Panc1 (cell line): ENCODE data around the gene TNRC6A.

Source experiments
- POLR2AphosphoS5 ChIP-seq: IDR thresholded peaks from 2 replicates; pipeline ENCODE4 v1.6.1; 2012; ENCODE audit warnings: mild to moderate bottlenecking, low read depth, low read length, moderate library complexity
- SIN3A ChIP-seq: IDR thresholded peaks from 2 replicates; pipeline ENCODE4 v1.6.1; 2012; ENCODE audit warnings: low read depth, mild to moderate bottlenecking, low read length, moderate library complexity, borderline replicate concordance; ENCODE audit not compliant: insufficient read depth
- TCF7L2 ChIP-seq: IDR thresholded peaks from 2 replicates; pipeline ENCODE4 v1.6.1; 2011; ENCODE audit warnings: mild to moderate bottlenecking, low read depth, low read length, inconsistent platforms
- TF ChIP-seq, protein P1 (sequence below), 2 experiments: IDR thresholded peaks; 2 replicates each; pipeline ENCODE4 v1.6.1; 2011 to 2012; ENCODE audit warnings: low read depth in 2 of 2, control low read depth in 1 of 2, low read length in 1 of 2, mild to moderate bottlenecking in 1 of 2, moderate library complexity in 1 of 2; ENCODE audit not compliant: insufficient read depth in 1 of 2
- TF ChIP-seq, protein P2 (sequence below): fragments of 450-650 bp; IDR thresholded peaks from 2 replicates; pipeline ENCODE4 v1.5.1; 2017; ENCODE audit warnings: mild to moderate bottlenecking

DNA sequence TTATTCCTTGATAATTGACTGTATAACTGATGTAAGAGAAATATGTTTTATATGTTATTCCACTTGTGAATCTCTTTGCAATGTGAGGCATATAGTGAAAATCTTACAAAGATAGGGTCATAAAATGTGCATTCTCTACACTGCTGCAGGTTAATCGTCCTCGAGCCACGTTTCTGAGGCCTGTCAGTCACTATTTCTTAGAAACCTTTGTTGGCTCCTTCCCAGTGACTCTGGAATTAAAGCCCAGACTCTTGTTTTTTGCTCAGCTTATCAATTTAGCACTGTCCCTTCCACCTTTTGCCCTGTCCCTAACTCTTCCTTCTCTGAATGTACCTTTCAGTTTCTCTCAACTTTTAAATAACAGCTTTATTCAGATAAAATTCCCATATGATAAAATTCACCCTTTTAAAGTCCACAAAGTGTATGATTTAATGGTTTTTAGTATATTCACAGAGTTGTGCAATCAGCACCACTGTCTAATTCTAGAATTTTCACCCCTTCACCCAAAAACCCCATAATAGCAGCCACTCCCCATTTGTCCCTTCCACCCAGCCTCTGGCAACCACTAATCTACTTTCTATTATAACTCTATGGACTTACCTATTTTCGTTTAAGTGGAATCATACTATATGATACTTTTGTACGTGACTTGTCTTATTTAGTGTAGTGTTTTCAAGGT lies 8.6 kb downstream of the TNRC6A start:
- TF ChIP-seq, protein P1, sequence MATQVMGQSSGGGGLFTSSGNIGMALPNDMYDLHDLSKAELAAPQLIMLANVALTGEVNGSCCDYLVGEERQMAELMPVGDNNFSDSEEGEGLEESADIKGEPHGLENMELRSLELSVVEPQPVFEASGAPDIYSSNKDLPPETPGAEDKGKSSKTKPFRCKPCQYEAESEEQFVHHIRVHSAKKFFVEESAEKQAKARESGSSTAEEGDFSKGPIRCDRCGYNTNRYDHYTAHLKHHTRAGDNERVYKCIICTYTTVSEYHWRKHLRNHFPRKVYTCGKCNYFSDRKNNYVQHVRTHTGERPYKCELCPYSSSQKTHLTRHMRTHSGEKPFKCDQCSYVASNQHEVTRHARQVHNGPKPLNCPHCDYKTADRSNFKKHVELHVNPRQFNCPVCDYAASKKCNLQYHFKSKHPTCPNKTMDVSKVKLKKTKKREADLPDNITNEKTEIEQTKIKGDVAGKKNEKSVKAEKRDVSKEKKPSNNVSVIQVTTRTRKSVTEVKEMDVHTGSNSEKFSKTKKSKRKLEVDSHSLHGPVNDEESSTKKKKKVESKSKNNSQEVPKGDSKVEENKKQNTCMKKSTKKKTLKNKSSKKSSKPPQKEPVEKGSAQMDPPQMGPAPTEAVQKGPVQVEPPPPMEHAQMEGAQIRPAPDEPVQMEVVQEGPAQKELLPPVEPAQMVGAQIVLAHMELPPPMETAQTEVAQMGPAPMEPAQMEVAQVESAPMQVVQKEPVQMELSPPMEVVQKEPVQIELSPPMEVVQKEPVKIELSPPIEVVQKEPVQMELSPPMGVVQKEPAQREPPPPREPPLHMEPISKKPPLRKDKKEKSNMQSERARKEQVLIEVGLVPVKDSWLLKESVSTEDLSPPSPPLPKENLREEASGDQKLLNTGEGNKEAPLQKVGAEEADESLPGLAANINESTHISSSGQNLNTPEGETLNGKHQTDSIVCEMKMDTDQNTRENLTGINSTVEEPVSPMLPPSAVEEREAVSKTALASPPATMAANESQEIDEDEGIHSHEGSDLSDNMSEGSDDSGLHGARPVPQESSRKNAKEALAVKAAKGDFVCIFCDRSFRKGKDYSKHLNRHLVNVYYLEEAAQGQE (IDR thresholded peaks at IDR 0.05; ENCODE audit: insufficient read depth in 1 of 2, low read depth in 2 of 2, low read length in 1 of 2): no peak
- TF ChIP-seq, protein P2, sequence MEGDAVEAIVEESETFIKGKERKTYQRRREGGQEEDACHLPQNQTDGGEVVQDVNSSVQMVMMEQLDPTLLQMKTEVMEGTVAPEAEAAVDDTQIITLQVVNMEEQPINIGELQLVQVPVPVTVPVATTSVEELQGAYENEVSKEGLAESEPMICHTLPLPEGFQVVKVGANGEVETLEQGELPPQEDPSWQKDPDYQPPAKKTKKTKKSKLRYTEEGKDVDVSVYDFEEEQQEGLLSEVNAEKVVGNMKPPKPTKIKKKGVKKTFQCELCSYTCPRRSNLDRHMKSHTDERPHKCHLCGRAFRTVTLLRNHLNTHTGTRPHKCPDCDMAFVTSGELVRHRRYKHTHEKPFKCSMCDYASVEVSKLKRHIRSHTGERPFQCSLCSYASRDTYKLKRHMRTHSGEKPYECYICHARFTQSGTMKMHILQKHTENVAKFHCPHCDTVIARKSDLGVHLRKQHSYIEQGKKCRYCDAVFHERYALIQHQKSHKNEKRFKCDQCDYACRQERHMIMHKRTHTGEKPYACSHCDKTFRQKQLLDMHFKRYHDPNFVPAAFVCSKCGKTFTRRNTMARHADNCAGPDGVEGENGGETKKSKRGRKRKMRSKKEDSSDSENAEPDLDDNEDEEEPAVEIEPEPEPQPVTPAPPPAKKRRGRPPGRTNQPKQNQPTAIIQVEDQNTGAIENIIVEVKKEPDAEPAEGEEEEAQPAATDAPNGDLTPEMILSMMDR: no peak
- TF ChIP-seq POLR2AphosphoS5 (no peak), SIN3A (no peak), TCF7L2 (no peak)
